Activated CD4-positive, alpha-beta T cell treated with anti-CD3 and anti-CD28 coated beads, Interleukin-2, amount 10 ng/mL, durations not matched to agents 7 days and 5 days (primary cell): ENCODE data around the gene PLCL2. TPM values are rescaled to one million over a fixed set of nuclear protein-coding genes. Genes with fewer than 3 reads are reported as not detected.

ENCODE experiments used
- CTCF ChIA-PET: fragments of 350-600 bp; sonication (Branson Sonifier 250); formaldehyde crosslinking; loops from one replicate; lab custom pipeline; 2021; ENCODE audit warnings: antibody characterized with exemption; lab: Charles Lee
- POLR2A ChIA-PET: fragments of 350-600 bp; sonication (Branson Sonifier 250); formaldehyde crosslinking; loops from one replicate; lab custom pipeline; 2021; ENCODE audit warnings: antibody characterized with exemption; lab: Charles Lee
- DNase-seq: peaks from one replicate; pipeline ENCODE4 v3.0.0-alpha.2; 2020
- H3K27ac Mint-ChIP-seq: one replicate; pipeline ENCODE4 v1.8.0; 2021; ENCODE audit warnings: mild to moderate bottlenecking, moderate library complexity, mixed read lengths
- H3K27me3 Mint-ChIP-seq: one replicate; pipeline ENCODE4 v1.8.0; 2021; ENCODE audit warnings: mixed read lengths
- H3K36me3 Mint-ChIP-seq: one replicate; pipeline ENCODE4 v1.8.0; 2021; ENCODE audit warnings: low read depth, mixed read lengths
- H3K4me1 Mint-ChIP-seq: one replicate; pipeline ENCODE4 v1.8.0; 2021; ENCODE audit warnings: mixed read lengths
- H3K4me3 Mint-ChIP-seq: one replicate; pipeline ENCODE4 v1.8.0; 2021; ENCODE audit warnings: mild to moderate bottlenecking, moderate library complexity, mixed read lengths
- H3K9me3 Mint-ChIP-seq: one replicate; pipeline ENCODE4 v1.8.0; 2021; ENCODE audit warnings: mixed read lengths
- total RNA-seq, 2 experiments: library from RNA; stranded (reverse); gene quantifications; one replicate each; pipeline ENCODE4 v1.2.3, GENCODE V29; 2021

The PLCL2 gene
- total RNA-seq, 2 experiments from 2014 or later: 48.8 to 50.9 TPM

DNA sequence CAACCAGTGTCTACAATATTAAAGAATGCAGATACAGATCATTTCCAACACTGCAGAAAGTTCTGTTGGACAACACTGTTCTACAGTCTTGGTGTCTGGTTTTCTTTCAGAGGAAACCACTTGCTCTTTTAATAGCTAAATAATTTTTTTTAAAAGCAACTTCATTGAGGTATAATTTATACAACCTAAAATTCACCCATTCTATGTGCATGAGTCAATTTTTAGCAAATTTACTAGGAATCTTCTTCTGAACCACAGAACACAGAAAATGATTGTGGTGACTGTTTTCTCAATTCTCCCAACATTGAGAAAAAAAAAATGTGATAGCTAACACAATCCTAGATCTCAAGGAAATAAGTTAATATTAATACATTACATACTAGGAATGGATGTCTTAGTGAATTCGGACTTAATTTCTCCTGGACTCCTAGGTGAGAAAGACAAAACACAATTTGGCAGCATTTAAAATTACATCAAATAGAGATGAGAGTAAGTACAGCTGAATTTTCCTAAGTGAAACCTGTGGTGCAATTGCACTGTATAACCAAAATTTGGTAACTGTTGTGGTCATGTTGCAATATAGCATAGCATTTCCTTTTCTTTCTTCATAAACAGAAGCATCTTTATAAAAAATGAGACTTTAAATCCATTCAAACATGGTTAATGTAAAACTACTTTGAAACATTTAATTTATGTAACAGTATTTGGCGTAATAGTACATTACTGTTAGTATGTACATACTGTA lies 15.3 kb upstream of the PLCL2 start:
- Mint-ChIP-seq H3K27me3 (peaks cover 30% of the 10 kb centered on the region), H3K9me3 (no peaks in the 10 kb centered on the region), H3K4me1 (peaks cover 12% of the 10 kb centered on the region), H3K4me3 (no peak overlapping the region), H3K36me3 (peaks cover 3% of the 10 kb centered on the region), H3K27ac (no peak overlapping the region)
- POLR2A ChIA-PET: no interaction called here
- no peak for DNase-seq
- CTCF ChIA-PET: no interaction called here

DNA sequence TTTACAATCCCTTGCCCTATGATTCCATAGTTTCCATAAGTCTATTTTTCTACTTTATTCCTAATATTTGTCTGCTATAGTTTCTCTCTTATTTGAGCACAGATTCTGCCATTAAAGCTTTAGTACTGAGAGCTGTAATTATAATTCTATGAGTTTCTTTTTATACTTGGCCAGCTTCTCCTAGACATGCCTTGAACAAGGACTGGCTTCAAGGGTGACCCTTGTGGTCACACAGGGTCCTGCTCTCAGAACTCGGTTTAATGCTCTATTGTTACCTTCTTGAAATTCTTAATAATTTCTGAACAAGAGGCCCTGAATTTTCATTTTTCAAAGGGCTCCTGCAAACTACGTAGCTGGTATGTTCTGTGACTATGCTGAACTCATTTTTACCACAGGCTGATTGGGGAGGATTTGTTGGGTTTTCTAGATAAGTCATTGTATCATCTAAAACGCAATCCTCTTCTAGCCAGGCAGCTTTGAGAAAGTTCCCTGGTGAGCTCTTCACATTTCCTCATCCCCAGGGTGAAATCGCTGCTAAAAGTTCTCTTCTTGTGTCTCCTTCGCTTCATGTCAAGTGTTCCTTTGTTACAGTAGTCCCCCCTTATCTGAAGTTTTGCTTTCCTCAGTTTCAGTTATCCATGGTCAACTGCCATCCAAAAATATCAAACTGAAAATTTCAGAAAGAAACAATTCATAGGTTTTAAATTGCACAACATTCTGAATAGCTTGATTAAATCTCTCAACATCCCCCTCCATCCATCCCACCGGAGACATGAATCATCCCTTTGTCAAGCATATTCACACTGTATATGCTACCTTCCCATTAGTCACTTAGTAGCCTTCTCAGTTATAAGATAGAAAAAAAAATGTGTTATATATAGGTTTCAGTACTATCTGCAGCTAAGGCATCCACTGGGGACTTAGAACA lies 12.6 kb upstream of the PLCL2 start:
- ChIA-PET CTCF (interaction anchor here (0.8 to 4.0 kb wide), 6 partner anchors 9 to 34 kb away, joined by 3 to 19 read pairs (median 4); partner anchors contain the start of gene PLCL2), POLR2A (interaction anchor here (0.6 kb wide), 1 partner anchor 450 kb away, joined by 3 read pairs; no protein-coding TSS in a partner anchor)
- peaks cover under 1% of the 10 kb centered on the region for H3K4me1 Mint-ChIP-seq
- H3K9me3 Mint-ChIP-seq: no peaks in the 10 kb centered on the region
- DNase-seq: no peak
- no peaks in the 10 kb centered on the region for H3K36me3 Mint-ChIP-seq
- H3K27ac Mint-ChIP-seq: no peak overlapping the region
- H3K27me3 Mint-ChIP-seq: peaks cover 18% of the 10 kb centered on the region
- no peak overlapping the region for H3K4me3 Mint-ChIP-seq

GRCh38 chr3:16873872-16874271 lies 10.9 kb upstream of the PLCL2 start:
- Mint-ChIP-seq H3K27me3 (peaks cover 10% of the 10 kb centered on the region), H3K36me3 (no peaks in the 10 kb centered on the region), H3K4me1 (no peaks in the 10 kb centered on the region), H3K9me3 (no peaks in the 10 kb centered on the region), H3K4me3 (no peak overlapping the region), H3K27ac (no peak overlapping the region)
- DNase-seq: no peak
- CTCF ChIA-PET: interaction anchor here (0.6 to 4.0 kb wide), 3 partner anchors 10 to 68 kb away, joined by 4 to 19 read pairs (median 4); partner anchors contain the start of gene PLCL2
- POLR2A ChIA-PET: no interaction called here

DNA sequence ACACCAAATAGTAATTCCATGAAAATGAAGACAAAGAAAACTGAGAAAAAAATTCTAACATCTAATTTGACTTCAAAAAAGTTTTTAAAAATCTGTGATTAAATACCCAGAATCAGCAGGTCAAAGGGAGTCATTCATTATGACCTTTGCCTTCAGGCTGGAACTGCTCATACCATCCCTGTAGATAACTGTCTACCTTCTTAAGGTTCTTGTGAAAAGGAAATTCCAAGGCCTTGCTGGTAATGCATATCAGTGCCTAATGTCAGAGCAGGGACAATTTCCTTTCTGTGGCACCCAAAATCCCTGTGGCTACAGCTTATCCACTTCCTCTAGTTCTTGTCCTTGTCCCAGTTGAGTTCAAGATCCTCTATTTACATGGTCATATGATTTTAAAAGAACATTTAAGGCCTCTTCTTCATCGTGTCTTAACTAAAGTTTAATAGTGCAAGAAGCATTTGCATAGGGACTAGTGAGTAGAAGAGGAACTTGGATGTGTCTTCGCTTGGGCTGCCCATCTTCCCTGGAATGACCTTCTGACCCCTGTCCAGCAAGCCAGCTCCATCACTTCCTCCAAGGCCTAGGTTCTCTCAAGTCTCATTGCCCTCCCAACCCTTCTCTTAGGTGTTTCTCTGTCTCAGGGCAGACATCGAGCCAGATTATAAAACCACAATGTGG lies 8.7 kb upstream of the PLCL2 start:
- ChIA-PET POLR2A (no interaction called here), CTCF (no interaction called here)
- Mint-ChIP-seq H3K27me3 (peaks cover 14% of the 10 kb centered on the region), H3K4me1 (no peaks in the 10 kb centered on the region), H3K4me3 (no peak overlapping the region), H3K27ac (no peak overlapping the region), H3K9me3 (no peaks in the 10 kb centered on the region), H3K36me3 (peaks cover 3% of the 10 kb centered on the region)
- no peak for DNase-seq

- CTCF ChIA-PET: no interaction called here
These were observed 7.2 kb upstream of the PLCL2 start for GRCh38 chr3:16877505-16877904.

GRCh38 chr3:16877911-16878310 lies 6.8 kb upstream of the PLCL2 start:
- Mint-ChIP-seq H3K4me3 (no peak overlapping the region), H3K27ac (no peak overlapping the region), H3K27me3 (peaks cover 13% of the 10 kb centered on the region), H3K36me3 (peaks cover 3% of the 10 kb centered on the region), H3K9me3 (no peaks in the 10 kb centered on the region), H3K4me1 (peaks cover 5% of the 10 kb centered on the region)
- POLR2A ChIA-PET: no interaction called here
- CTCF ChIA-PET: no interaction called here
- no peak for DNase-seq

More at GRCh38 chr3:16877505-16877904, 7.2 kb upstream of the PLCL2 start:
- H3K9me3 Mint-ChIP-seq: no peaks in the 10 kb centered on the region
- DNase-seq: no peak
- H3K4me3 Mint-ChIP-seq: no peak overlapping the region
- POLR2A ChIA-PET: no interaction called here
- H3K27me3 Mint-ChIP-seq: peaks cover 15% of the 10 kb centered on the region
- peaks cover 3% of the 10 kb centered on the region for H3K36me3 Mint-ChIP-seq
- H3K27ac Mint-ChIP-seq: no peak overlapping the region
- H3K4me1 Mint-ChIP-seq: peaks cover 2% of the 10 kb centered on the region

GRCh38 chr3:16881896-16882630 lies 2.7 kb upstream of the PLCL2 start:
- DNase-seq: no peak
- peaks cover 17% of the 10 kb centered on the region for H3K4me1 Mint-ChIP-seq
- H3K27ac Mint-ChIP-seq: no peak overlapping the region
- no peaks in the 10 kb centered on the region for H3K9me3 Mint-ChIP-seq
- H3K4me3 Mint-ChIP-seq: peak overlapping the region; percentile 29
- ChIA-PET POLR2A (interaction anchor here (0.5 kb wide), 1 partner anchor 147 kb away, joined by 3 read pairs; no protein-coding TSS in a partner anchor), CTCF (interaction anchor here (1.6 kb wide), 1 partner anchor 10 kb away, joined by 4 read pairs; no protein-coding TSS in a partner anchor)
- peaks cover 13% of the 10 kb centered on the region for H3K36me3 Mint-ChIP-seq
- peaks cover 12% of the 10 kb centered on the region for H3K27me3 Mint-ChIP-seq

GRCh38 chr3:16883057-16883722 lies 1.6 kb upstream of the PLCL2 start:
- Mint-ChIP-seq H3K4me3 (peak overlapping the region; percentile 72), H3K36me3 (peaks cover 13% of the 10 kb centered on the region), H3K9me3 (no peaks in the 10 kb centered on the region), H3K27ac (peak overlapping the region; percentile 84), H3K27me3 (peaks cover 12% of the 10 kb centered on the region), H3K4me1 (peaks cover 28% of the 10 kb centered on the region)
- ChIA-PET CTCF (interaction anchor here (0.6 to 2.7 kb wide), 14 partner anchors 11 to 1553 kb away, joined by 3 to 19 read pairs (median 4); no protein-coding TSS in a partner anchor), POLR2A (no interaction called here)
- no peak for DNase-seq

GRCh38 chr3:16883723-16884083 lies 1.1 kb upstream of the PLCL2 start:
- DNase-seq: no peak
- CTCF ChIA-PET: interaction anchor here (0.6 to 2.7 kb wide), 15 partner anchors 11 to 1553 kb away, joined by 3 to 19 read pairs (median 4); no protein-coding TSS in a partner anchor
- no peaks in the 10 kb centered on the region for H3K9me3 Mint-ChIP-seq
- POLR2A ChIA-PET: no interaction called here
- peaks cover 13% of the 10 kb centered on the region for H3K36me3 Mint-ChIP-seq
- peak overlapping the region; percentile 84 for H3K27ac Mint-ChIP-seq
- peaks cover 30% of the 10 kb centered on the region for H3K4me1 Mint-ChIP-seq
- H3K4me3 Mint-ChIP-seq: peak overlapping the region; percentile 72
- peaks cover 12% of the 10 kb centered on the region for H3K27me3 Mint-ChIP-seq

GRCh38 chr3:16884084-16884747 lies 539 bp upstream of the PLCL2 start:
- ChIA-PET POLR2A (interaction anchor here (0.7 kb wide), 1 partner anchor 1457 kb away, joined by 3 read pairs; no protein-coding TSS in a partner anchor), CTCF (interaction anchor here (0.6 to 2.7 kb wide), 18 partner anchors 12 to 1552 kb away, joined by 3 to 19 read pairs (median 4); no protein-coding TSS in a partner anchor)
- H3K36me3 Mint-ChIP-seq: peaks cover 13% of the 10 kb centered on the region
- H3K27me3 Mint-ChIP-seq: peaks cover 10% of the 10 kb centered on the region
- peak overlapping the region; percentile 92 for H3K4me3 Mint-ChIP-seq
- H3K9me3 Mint-ChIP-seq: no peaks in the 10 kb centered on the region
- peak overlapping the region; percentile 98 for H3K27ac Mint-ChIP-seq
- peaks cover 35% of the 10 kb centered on the region for H3K4me1 Mint-ChIP-seq
- peak; percentile 61 for DNase-seq
